Measurements from ENCODE around the gene AMH.

DNA sequence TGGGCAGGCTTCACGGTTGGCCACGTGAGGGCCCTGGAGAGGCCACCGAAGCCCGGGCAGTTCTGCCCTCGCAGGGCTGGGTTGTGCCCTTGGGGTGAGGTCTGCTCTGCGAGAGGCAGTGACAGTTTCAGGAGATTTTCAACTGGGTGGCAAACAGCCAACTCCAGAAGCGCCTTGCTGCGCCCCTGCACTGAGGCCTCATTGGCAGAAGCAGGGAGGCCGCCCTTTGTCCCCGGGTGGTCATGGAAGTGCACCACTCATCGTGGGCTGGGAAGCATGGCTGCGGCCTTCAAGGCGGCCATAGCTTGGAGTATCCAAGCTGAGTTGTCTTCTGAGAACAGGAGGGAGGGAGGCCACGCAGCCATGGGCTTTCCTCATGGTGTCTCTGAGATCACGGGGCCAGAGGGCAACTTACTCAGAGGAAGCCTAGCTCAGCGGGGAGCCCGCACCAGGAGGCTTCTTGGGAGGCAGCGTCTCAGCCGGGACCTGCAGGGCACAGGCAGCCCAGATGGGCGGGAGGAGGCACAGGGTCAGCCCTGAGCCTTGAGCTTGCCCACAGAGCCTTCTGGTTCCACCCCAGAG, 27.8 kb upstream of the AMH start:
- TF ChIP-seq, protein P1, sequence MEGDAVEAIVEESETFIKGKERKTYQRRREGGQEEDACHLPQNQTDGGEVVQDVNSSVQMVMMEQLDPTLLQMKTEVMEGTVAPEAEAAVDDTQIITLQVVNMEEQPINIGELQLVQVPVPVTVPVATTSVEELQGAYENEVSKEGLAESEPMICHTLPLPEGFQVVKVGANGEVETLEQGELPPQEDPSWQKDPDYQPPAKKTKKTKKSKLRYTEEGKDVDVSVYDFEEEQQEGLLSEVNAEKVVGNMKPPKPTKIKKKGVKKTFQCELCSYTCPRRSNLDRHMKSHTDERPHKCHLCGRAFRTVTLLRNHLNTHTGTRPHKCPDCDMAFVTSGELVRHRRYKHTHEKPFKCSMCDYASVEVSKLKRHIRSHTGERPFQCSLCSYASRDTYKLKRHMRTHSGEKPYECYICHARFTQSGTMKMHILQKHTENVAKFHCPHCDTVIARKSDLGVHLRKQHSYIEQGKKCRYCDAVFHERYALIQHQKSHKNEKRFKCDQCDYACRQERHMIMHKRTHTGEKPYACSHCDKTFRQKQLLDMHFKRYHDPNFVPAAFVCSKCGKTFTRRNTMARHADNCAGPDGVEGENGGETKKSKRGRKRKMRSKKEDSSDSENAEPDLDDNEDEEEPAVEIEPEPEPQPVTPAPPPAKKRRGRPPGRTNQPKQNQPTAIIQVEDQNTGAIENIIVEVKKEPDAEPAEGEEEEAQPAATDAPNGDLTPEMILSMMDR (IDR thresholded peaks at IDR 0.05), result no peak
- TF ChIP-seq POLR2AphosphoS5 (IDR thresholded peaks at IDR 0.05), result no peak
